Neural progenitor cell (in vitro differentiated cells): ENCODE data around the gene SPAAR. TPM values are rescaled to one million over a fixed set of nuclear protein-coding genes. Genes with fewer than 3 reads are reported as not detected.

Experiments
- DNase-seq: peaks from one replicate; pipeline ENCODE4 v3.0.0-alpha.2; 2016; ENCODE audit warnings: low spot score
- H2AFZ ChIP-seq: fragments of 200-600 bp; sonication (generic); replicated peaks from 2 replicates; pipeline ENCODE4 v1.6.1; 2016; ENCODE audit warnings: antibody characterized with exemption
- H3F3A ChIP-seq: fragments of 200-600 bp; sonication (generic); 2 replicates; pipeline ENCODE4 v1.6.1; 2016; ENCODE audit warnings: antibody characterized with exemption, low read depth
- H3K27ac ChIP-seq: fragments of 200-600 bp; sonication (generic); 2 replicates; pipeline ENCODE4 v1.5.1; 2016; ENCODE audit warnings: mild to moderate bottlenecking
- H3K27me3 ChIP-seq: fragments of 200-600 bp; sonication (generic); 2 replicates; pipeline ENCODE4 v1.6.1; 2016; ENCODE audit warnings: mild to moderate bottlenecking, moderate library complexity
- H3K36me3 ChIP-seq: fragments of 200-600 bp; sonication (generic); 2 replicates; pipeline ENCODE4 v1.5.1; 2016
- H3K4me1 ChIP-seq: fragments of 200-600 bp; sonication (generic); 2 replicates; pipeline ENCODE4 v1.6.1; 2016; ENCODE audit warnings: mixed run types
- H3K4me2 ChIP-seq: fragments of 200-600 bp; sonication (generic); 2 replicates; pipeline ENCODE4 v1.6.1; 2016
- H3K4me3 ChIP-seq: fragments of 200-600 bp; sonication (generic); 2 replicates; pipeline ENCODE4 v1.5.1; 2016
- H3K79me2 ChIP-seq: fragments of 200-600 bp; sonication (generic); 2 replicates; pipeline ENCODE4 v1.6.1; 2016; ENCODE audit warnings: low read depth
- H3K9ac ChIP-seq: fragments of 200-600 bp; sonication (generic); 2 replicates; pipeline ENCODE4 v1.6.1; 2016
- H3K9me3 ChIP-seq: fragments of 200-600 bp; sonication (generic); 2 replicates; pipeline ENCODE4 v1.5.1; 2016; ENCODE audit warnings: low read depth
- H4K20me1 ChIP-seq: fragments of 200-600 bp; sonication (generic); 2 replicates; pipeline ENCODE4 v1.6.1; 2016; ENCODE audit warnings: low read depth
- H3K27ac Mint-ChIP-seq: 3 replicates; pipeline ENCODE4 v1.8.0; 2021; ENCODE audit warnings: mixed read lengths
- H3K27me3 Mint-ChIP-seq: 2 replicates; pipeline ENCODE4 v1.8.0; 2022; ENCODE audit warnings: low read depth, mild to moderate bottlenecking, inconsistent platforms, moderate library complexity, mixed read lengths; ENCODE audit not compliant: insufficient read depth
- H3K36me3 Mint-ChIP-seq: 3 replicates; pipeline ENCODE4 v1.8.0; 2021; ENCODE audit warnings: mixed read lengths
- H3K4me1 Mint-ChIP-seq: 3 replicates; pipeline ENCODE4 v1.8.0; 2021; ENCODE audit warnings: mixed read lengths
- H3K4me3 Mint-ChIP-seq: 3 replicates; pipeline ENCODE4 v1.8.0; 2021; ENCODE audit warnings: mild to moderate bottlenecking, moderate library complexity, mixed read lengths
- H3K9me3 Mint-ChIP-seq: 3 replicates; pipeline ENCODE4 v1.8.0; 2020; ENCODE audit warnings: mixed read lengths
- EZH2 ChIP-seq: fragments of 200-600 bp; sonication (generic); IDR thresholded peaks from 2 replicates; pipeline ENCODE4 v1.6.1; 2017; ENCODE audit warnings: antibody characterized with exemption, mild to moderate bottlenecking, moderate library complexity
- EZH2phosphoT487 ChIP-seq: fragments of 200-600 bp; sonication (generic); IDR thresholded peaks from 2 replicates; pipeline ENCODE4 v1.6.1; 2017; ENCODE audit warnings: antibody characterized with exemption
- total RNA-seq: library from RNA; depleted of rRNA; stranded (reverse); fragments of >200 nt; gene quantifications from 2 replicates; pipeline ENCODE4 v1.2.3, GENCODE V29; 2015; ENCODE audit warnings: low replicate concordance
- TF ChIP-seq, protein P1 (sequence below): fragments of 200-600 bp; sonication (generic); IDR thresholded peaks from 2 replicates; pipeline ENCODE4 v1.5.1; 2017; ENCODE audit warnings: antibody characterized with exemption, mild to moderate bottlenecking

SPAAR gene
- total RNA-seq, 1 donor from 2014 or later = not detected

DNA sequence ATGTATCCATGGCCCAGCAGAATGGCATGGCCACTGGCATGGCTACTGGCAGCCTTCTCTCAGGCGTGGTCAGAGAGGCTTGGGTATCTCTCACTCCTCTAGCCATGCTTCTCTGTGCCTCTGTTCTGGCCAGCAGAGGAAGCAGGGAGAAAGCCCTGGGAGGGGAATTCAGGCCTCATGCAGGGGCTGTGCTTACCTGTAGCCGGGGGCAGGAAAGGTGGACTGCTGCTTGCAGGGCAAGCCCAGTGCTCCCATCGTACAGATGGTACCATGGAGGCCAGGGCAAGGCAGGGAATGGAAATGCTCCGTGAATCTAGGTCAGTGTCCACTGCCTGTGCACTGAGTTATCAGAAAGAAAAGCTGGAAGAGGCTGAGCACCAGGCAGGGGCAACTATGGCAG, 41.8 kb upstream of the SPAAR start:
- H2AFZ ChIP-seq = no peak overlapping the region
- no peak for DNase-seq
- Mint-ChIP-seq H3K27ac (no peak overlapping the region), H3K27me3 (peaks cover 7% of the 10 kb centered on the region), H3K36me3 (no peaks in the 10 kb centered on the region), H3K4me1 (peaks cover 7% of the 10 kb centered on the region), H3K4me3 (no peak overlapping the region), H3K9me3 (no peaks in the 10 kb centered on the region)
- H3K4me3 ChIP-seq = no peak overlapping the region
- no peak overlapping the region for H3K4me2 ChIP-seq
- TF ChIP-seq EZH2 (no peak), EZH2phosphoT487 (no peak)
- TF ChIP-seq, protein P1, sequence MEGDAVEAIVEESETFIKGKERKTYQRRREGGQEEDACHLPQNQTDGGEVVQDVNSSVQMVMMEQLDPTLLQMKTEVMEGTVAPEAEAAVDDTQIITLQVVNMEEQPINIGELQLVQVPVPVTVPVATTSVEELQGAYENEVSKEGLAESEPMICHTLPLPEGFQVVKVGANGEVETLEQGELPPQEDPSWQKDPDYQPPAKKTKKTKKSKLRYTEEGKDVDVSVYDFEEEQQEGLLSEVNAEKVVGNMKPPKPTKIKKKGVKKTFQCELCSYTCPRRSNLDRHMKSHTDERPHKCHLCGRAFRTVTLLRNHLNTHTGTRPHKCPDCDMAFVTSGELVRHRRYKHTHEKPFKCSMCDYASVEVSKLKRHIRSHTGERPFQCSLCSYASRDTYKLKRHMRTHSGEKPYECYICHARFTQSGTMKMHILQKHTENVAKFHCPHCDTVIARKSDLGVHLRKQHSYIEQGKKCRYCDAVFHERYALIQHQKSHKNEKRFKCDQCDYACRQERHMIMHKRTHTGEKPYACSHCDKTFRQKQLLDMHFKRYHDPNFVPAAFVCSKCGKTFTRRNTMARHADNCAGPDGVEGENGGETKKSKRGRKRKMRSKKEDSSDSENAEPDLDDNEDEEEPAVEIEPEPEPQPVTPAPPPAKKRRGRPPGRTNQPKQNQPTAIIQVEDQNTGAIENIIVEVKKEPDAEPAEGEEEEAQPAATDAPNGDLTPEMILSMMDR = no peak
- H3F3A ChIP-seq = no peaks in the 10 kb centered on the region
- H3K9ac ChIP-seq = no peak overlapping the region
- no peak overlapping the region for H3K27ac ChIP-seq
- H4K20me1 ChIP-seq = no peaks in the 10 kb centered on the region
- no peaks in the 10 kb centered on the region for H3K4me1 ChIP-seq
- no peaks in the 10 kb centered on the region for H3K9me3 ChIP-seq
- H3K36me3 ChIP-seq = no peaks in the 10 kb centered on the region
- peaks cover 4% of the 10 kb centered on the region for H3K27me3 ChIP-seq
- no peaks in the 10 kb centered on the region for H3K79me2 ChIP-seq

DNA sequence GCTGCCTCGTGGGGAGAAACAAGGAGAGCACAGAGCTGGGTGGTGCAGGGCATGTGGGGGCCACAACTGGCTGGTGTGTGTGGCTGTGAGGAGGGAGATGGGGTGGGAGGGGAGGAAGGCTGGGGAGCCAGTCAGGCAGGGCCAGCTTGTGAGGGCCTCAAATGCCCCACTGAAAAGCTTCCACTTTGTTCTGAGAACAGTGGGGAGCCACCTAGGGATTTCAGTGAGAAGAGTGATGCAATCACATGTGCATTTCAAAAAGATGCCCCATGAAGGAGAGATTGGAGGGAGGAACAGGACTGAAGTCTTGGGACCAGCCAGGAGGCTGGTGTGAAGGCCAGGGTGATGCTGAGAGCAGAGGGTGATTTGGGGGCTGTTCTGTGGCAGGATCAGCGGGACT, 40.4 kb upstream of the SPAAR start:
- Histone ChIP-seq H3K9ac (no peak overlapping the region), H3K4me2 (no peak overlapping the region), H3F3A (no peaks in the 10 kb centered on the region), H3K27me3 (no peaks in the 10 kb centered on the region), H3K27ac (no peak overlapping the region), H2AFZ (no peak overlapping the region), H4K20me1 (no peaks in the 10 kb centered on the region), H3K9me3 (no peaks in the 10 kb centered on the region), H3K4me1 (no peaks in the 10 kb centered on the region), H3K79me2 (no peaks in the 10 kb centered on the region), H3K4me3 (no peak overlapping the region), H3K36me3 (no peaks in the 10 kb centered on the region)
- TF ChIP-seq, protein P1 = no peak
- TF ChIP-seq EZH2phosphoT487 = no peak
- TF ChIP-seq EZH2 = no peak
- DNase-seq = no peak
- Mint-ChIP-seq H3K36me3 (no peaks in the 10 kb centered on the region), H3K9me3 (no peaks in the 10 kb centered on the region), H3K4me1 (peaks cover 7% of the 10 kb centered on the region), H3K27me3 (peaks cover 2% of the 10 kb centered on the region), H3K27ac (no peak overlapping the region), H3K4me3 (no peak overlapping the region)

DNA sequence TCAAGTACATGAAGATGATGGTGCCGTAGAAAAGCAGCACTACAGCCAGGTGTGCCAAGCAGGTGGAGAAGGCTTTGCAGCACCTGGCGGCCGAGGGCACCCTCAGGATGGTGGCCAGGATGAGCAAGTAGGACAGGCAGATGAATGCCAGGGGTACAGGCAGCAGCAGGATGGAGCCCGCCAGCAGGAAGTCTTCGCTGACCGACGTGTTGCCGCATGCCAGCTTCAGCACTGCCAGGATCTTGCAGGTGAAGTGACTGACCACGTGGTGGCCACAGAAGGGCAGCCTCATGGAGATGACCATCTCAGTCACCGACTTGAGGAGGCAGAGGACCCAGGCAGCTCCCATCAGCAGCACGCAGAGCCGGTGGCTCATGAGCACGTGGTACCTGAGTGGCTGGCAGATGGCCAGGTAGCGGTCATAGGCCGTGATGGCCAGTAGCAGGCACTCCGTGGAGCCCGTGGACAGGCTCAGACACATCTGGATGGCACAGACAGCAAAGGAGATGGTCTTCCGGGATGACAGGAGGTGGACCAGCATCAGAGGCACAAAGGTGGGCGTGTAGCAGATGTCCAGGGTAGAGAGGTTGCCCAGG, 39.6 kb upstream of the SPAAR start:
- peak overlapping the region; percentile 66 for H3K27ac Mint-ChIP-seq
- peaks cover 7% of the 10 kb centered on the region for H3K4me1 Mint-ChIP-seq
- H3K27ac ChIP-seq = no peak overlapping the region
- H2AFZ ChIP-seq = no peak overlapping the region
- H3K36me3 ChIP-seq = no peaks in the 10 kb centered on the region
- no peak overlapping the region for H3K4me3 ChIP-seq
- H3K27me3 ChIP-seq = no peaks in the 10 kb centered on the region
- no peaks in the 10 kb centered on the region for H3K79me2 ChIP-seq
- no peaks in the 10 kb centered on the region for H3K36me3 Mint-ChIP-seq
- no peaks in the 10 kb centered on the region for H3K4me1 ChIP-seq
- no peak overlapping the region for H3K4me2 ChIP-seq
- TF ChIP-seq, protein P1 = no peak
- TF ChIP-seq EZH2 (no peak), EZH2phosphoT487 (no peak)
- no peaks in the 10 kb centered on the region for H3K9me3 ChIP-seq
- no peaks in the 10 kb centered on the region for H4K20me1 ChIP-seq
- no peaks in the 10 kb centered on the region for H3F3A ChIP-seq
- no peak for DNase-seq
- no peak overlapping the region for H3K9ac ChIP-seq
- H3K27me3 Mint-ChIP-seq = peaks cover 2% of the 10 kb centered on the region
- H3K9me3 Mint-ChIP-seq = no peaks in the 10 kb centered on the region
- H3K4me3 Mint-ChIP-seq = no peak overlapping the region
